ENCODE data around the gene KIF26B. TPM values are rescaled to one million over a fixed set of nuclear protein-coding genes. Genes with fewer than 3 reads are reported as not detected.

Gene KIF26B
- total and polyA plus RNA-seq, 8 donors: 0.15 to 3.2 (median 0.89) TPM; not detected in 1

DNA sequence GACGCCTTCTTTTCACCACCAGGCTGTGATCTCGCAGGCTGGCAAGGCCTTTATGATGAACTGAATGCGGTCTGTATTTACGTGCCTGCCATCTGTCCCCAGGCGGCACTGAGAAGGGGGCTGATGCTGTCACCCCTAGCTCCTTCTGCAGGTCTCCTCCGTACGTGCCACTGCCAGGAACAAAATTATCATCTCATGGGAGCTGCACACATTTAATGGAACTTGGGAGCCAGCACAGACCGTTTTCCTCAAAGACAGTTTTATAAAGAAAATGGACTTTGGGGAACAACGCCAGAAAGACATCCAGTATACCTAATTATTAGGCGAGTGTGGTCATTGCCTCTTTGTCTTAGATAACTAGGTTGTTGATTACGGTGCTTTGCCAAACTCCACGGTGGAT lies 434.5 kb downstream of the KIF26B start:
- WGBS, 5 donors: 89 to 93% (median 91%) methylated on average over 12 of the region's 12 CpGs
- Histone ChIP-seq H3K27ac (no peak overlapping the region), H3K4me1 (peaks cover 0 to 8% (median 3%) of the 10 kb centered on the region in 4 donors), H3K36me3 (no peaks in the 10 kb centered on the region), H3K9me3 (no peaks in the 10 kb centered on the region), H3K27me3 (no peaks in the 10 kb centered on the region), H3K4me3 (no peak overlapping the region)
- TF ChIP-seq, protein P1, sequence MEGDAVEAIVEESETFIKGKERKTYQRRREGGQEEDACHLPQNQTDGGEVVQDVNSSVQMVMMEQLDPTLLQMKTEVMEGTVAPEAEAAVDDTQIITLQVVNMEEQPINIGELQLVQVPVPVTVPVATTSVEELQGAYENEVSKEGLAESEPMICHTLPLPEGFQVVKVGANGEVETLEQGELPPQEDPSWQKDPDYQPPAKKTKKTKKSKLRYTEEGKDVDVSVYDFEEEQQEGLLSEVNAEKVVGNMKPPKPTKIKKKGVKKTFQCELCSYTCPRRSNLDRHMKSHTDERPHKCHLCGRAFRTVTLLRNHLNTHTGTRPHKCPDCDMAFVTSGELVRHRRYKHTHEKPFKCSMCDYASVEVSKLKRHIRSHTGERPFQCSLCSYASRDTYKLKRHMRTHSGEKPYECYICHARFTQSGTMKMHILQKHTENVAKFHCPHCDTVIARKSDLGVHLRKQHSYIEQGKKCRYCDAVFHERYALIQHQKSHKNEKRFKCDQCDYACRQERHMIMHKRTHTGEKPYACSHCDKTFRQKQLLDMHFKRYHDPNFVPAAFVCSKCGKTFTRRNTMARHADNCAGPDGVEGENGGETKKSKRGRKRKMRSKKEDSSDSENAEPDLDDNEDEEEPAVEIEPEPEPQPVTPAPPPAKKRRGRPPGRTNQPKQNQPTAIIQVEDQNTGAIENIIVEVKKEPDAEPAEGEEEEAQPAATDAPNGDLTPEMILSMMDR (IDR thresholded peaks at IDR 0.05): no peak
- no peak for TF ChIP-seq POLR2A (IDR thresholded peaks at IDR 0.05)
- TF ChIP-seq POLR2AphosphoS5 (IDR thresholded peaks at IDR 0.05): no peak
- no peak for TF ChIP-seq EP300 (IDR thresholded peaks at IDR 0.05)
- DNase-seq: no peak
- intact Hi-C loops (cut with DNase I; ENCODE audit: low total_unique reads): no loop called here

DNA sequence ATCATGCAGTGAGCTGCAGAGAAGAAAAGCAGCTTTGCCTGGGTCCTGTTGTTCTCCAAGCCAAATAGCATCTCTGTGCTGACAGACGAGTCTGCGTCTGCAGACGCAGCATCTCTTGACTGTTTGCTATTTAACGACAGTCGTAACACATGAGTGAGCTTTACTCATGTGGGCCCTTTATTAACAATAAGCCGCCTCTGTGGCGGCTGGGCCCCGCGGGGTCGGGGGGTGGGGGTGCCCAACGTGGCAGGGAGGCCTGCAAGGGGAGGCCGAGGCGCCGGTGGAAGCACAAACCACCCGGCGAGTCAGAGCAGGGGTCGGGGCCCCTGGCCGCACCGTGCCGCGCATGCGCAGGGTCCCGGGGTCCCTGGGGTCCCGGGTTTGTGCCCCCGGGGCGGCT lies 435.1 kb downstream of the KIF26B start:
- H3K27me3 ChIP-seq: no peaks in the 10 kb centered on the region
- H3K36me3 ChIP-seq: no peaks in the 10 kb centered on the region
- peaks cover 0 to 7% (median 3%) of the 10 kb centered on the region in 4 donors for H3K4me1 ChIP-seq
- no peaks in the 10 kb centered on the region for H3K9me3 ChIP-seq
- WGBS, 5 donors: 80 to 92% (median 90%) methylated on average over 26 of the region's 26 CpGs
- H3K27ac ChIP-seq: no peak overlapping the region
- H3K4me3 ChIP-seq: no peak overlapping the region
- intact Hi-C loops (cut with DNase I; ENCODE audit: low total_unique reads): no loop called here
- TF ChIP-seq EP300 (IDR thresholded peaks at IDR 0.05) (no peak), POLR2AphosphoS5 (IDR thresholded peaks at IDR 0.05) (no peak), POLR2A (IDR thresholded peaks at IDR 0.05) (no peak)
- TF ChIP-seq, protein P1 (IDR thresholded peaks at IDR 0.05): no peak
- DNase-seq: no peak

DNA sequence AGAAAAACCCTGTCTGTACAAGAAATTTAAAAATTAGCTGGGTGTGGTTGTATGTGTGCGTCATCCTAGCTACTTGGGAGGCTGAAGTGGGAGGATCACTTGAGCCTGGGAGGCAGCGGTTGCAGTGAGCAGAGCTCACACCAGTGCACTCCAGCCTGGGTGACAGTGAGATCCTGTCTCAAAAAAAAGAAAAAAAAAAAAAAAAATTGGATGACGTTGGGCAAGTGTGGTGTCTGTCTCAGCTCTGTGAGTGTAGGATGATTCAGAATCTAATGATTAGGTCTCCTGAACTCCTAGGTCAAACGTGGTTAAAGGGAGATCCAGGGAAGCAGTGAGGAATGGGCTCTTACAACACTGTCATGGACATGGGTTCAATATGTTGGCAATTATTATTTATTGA lies 435.9 kb downstream of the KIF26B start:
- no peak for DNase-seq
- WGBS, 5 donors: 78 to 85% (median 79%) methylated on average over 4 of the region's 4 CpGs

DNA sequence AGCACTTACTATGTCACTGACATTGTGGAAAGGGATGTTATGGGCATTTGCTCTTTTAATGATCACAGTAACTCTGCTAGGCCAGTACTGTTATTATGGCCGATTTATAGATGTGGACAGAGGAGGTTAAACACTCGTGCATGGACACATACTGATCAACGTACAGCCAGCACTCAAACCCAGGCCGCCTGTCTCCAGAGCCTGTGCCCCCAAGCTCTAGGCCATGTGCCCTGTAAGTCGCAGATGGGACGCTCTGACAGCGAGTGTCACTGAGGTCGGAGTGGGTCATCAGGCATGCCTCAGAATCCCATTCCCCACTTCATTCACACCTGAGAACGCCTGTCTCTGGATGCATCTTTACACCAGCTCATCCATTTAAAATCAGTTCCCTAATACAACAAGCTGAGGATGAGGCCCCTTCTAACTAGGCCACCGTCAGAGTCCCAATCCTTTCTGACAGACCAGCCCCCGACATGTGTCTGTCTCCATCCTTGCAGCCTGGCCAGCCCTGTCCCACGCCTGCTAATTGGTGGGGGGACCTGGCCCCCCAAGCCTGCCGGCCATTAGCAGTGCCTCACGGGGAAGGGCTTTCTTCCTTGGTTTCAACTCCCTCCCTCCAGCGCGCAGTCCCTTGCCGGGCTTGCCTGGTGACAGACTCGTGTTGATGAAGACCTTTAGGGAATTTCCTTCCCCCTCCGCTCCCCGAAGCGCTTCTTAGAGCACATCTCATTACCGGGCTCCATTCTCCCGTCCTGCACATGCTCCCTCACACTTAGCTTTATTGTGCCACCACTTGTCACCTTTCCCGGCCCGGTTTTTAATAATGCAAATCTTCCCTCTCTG lies 436.8 kb downstream of the KIF26B start:
- H3K27me3 ChIP-seq: no peaks in the 10 kb centered on the region
- H3K9me3 ChIP-seq: no peaks in the 10 kb centered on the region
- H3K27ac ChIP-seq: no peak overlapping the region
- DNase-seq: no peak
- intact Hi-C loops (cut with DNase I; ENCODE audit: low total_unique reads): no loop called here
- WGBS, 5 donors: 84 to 91% (median 88%) methylated on average over 25 of the region's 25 CpGs
- no peak overlapping the region for H3K4me3 ChIP-seq
- H3K4me1 ChIP-seq: no peaks in the 10 kb centered on the region
- TF ChIP-seq POLR2A (IDR thresholded peaks at IDR 0.05): no peak
- no peak for TF ChIP-seq POLR2AphosphoS5 (IDR thresholded peaks at IDR 0.05)
- TF ChIP-seq, protein P1 (IDR thresholded peaks at IDR 0.05): no peak
- TF ChIP-seq EP300 (IDR thresholded peaks at IDR 0.05): no peak
- no peaks in the 10 kb centered on the region for H3K36me3 ChIP-seq

More for the DNA sequence above, 435.9 kb downstream of the KIF26B start:
- TF ChIP-seq, protein P1 (IDR thresholded peaks at IDR 0.05): no peak
- TF ChIP-seq EP300 (IDR thresholded peaks at IDR 0.05) (no peak), POLR2A (IDR thresholded peaks at IDR 0.05) (no peak), POLR2AphosphoS5 (IDR thresholded peaks at IDR 0.05) (no peak)
- Histone ChIP-seq H3K9me3 (no peaks in the 10 kb centered on the region), H3K4me3 (no peak overlapping the region), H3K4me1 (no peaks in the 10 kb centered on the region), H3K27ac (no peak overlapping the region), H3K27me3 (no peaks in the 10 kb centered on the region), H3K36me3 (no peaks in the 10 kb centered on the region)
- intact Hi-C loops (cut with DNase I; ENCODE audit: low total_unique reads): no loop called here

Data from stomach (tissue), 9 donors.